ENCODE results near the gene CCSER2. TPM values are rescaled to one million over a fixed set of nuclear protein-coding genes. Genes with fewer than 3 reads are reported as not detected.

The CCSER2 gene
- total RNA-seq, 5 donors from 2014 or later (not counting 1 experiment from before 2014, with no cell fraction given) = 109 to 137 (median 115) TPM

DNA sequence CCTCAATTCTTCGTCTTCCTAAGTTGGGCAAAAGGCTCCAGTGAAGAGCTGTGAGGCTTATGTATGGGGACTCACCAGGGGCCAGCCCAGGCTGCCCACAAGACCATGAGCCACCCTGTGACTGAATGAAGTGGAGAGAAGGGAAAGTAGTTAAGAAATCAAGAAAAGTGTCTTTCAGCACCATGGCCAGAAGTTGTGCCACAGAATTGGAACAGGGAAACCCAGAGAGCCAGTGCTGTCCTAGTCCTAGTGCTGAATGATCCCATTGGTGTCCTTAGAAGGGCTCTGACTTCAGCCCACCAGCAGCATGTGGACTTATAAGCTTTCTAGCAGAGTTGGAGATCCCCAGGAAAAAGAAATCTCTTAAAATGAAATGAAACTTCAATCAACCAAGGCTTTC lies 37.0 kb upstream of the CCSER2 start:
- Mint-ChIP-seq H3K4me3 (no peak overlapping the region), H3K4me1 (peaks cover 7 to 8% (median 7%) of the 10 kb centered on the region in 3 donors), H3K27ac (no peak overlapping the region), H3K27me3 (peaks cover 0 to 8% of the 10 kb centered on the region in 2 donors), H3K36me3 (no peaks in the 10 kb centered on the region), H3K9me3 (no peaks in the 10 kb centered on the region)
- POLR2A ChIA-PET = no interaction called here
- Histone ChIP-seq H3K4me1 (ENCODE audit: control insufficient read depth in 1 of 2, extremely low read depth in 1 of 2, insufficient read depth in 2 of 2, low read length in 2 of 2) (no peaks in the 10 kb centered on the region), H3K27me3 (replicated peaks in 1 of 2; ENCODE audit: control insufficient read depth in 2 of 2, extremely low read depth in 1 of 2, insufficient read depth in 2 of 2, low read length in 1 of 2) (peaks cover 0 to 2% of the 10 kb centered on the region in 2 experiments), H3K27ac (ENCODE audit: low read length) (no peak overlapping the region), H3K36me3 (ENCODE audit: control insufficient read depth in 2 of 2, extremely low read depth in 1 of 2, insufficient read depth in 1 of 2, low read length in 1 of 2) (no peaks in the 10 kb centered on the region), H3K4me3 (ENCODE audit: control insufficient read depth in 1 of 2, extremely low read depth in 1 of 2, low read length in 1 of 2) (no peak overlapping the region), H3K9me3 (no peaks in the 10 kb centered on the region)
- no CpG with 5 or more reads among the region's 1 CpG for WGBS (ENCODE audit: insufficient coverage)
- ATAC-seq (replicated peaks in 1 of 4) = no peak
- CTCF ChIA-PET = interaction anchor here (0.6 to 1.0 kb wide), 2 partner anchors 38 to 244 kb away, joined by 3 read pairs; no protein-coding TSS in a partner anchor
- DNase-seq = no peak

DNA sequence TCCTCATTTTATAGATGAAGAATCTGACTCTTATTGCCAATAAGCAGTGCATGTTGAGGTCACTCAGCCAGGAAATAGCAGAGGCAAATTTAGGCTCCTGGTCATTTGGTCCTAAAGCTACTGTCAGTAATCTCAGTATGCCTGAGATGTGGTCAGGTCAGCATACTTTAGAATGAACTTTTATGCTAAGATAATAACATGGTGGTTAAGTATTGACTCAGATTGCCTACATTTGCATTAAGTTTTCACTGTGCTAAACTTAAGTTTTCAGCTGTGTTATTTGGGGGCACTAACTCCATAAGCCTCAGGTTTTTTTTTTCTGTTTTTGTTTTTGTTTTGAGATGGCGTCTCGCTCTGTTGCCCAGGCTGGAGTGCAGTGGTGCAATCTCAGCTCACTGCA lies 35.9 kb upstream of the CCSER2 start:
- no peaks in the 10 kb centered on the region for H3K9me3 ChIP-seq
- no peaks in the 10 kb centered on the region for H3K36me3 Mint-ChIP-seq

DNA sequence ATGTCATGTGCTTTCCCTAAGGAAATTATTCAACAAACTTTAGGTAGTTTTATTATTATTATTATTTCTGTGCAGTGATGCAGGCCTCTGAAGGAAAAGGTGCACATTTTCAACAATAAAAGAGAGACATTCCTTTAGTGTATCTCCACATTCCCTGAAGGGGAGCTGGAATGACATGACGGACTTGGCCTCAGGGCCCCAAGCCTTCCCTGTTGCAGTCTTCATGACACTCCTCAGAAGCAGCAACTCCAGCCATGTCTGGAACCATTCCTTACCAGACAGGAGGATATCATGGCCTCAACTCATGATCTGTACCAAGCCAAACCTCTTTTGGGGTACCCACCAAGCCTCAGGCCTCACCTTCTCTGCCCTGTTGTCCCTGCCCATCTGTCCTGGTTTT lies 35.2 kb upstream of the CCSER2 start:
- peaks cover 7 to 8% (median 7%) of the 10 kb centered on the region in 3 donors for H3K4me1 Mint-ChIP-seq
- peaks cover 0 to 4% of the 10 kb centered on the region in 2 donors for H3K27me3 Mint-ChIP-seq
- no peaks in the 10 kb centered on the region for H3K4me1 ChIP-seq (ENCODE audit: control insufficient read depth in 1 of 2, extremely low read depth in 1 of 2, insufficient read depth in 2 of 2, low read length in 2 of 2)
- ChIA-PET CTCF (interaction anchor here in 1 of 2 donors (0.8 kb wide), 1 partner anchor 96 kb away, joined by 4 read pairs; no protein-coding TSS in a partner anchor), POLR2A (interaction anchor here in 1 of 2 donors (0.6 kb wide), 1 partner anchor 122 kb away, joined by 3 read pairs; no protein-coding TSS in a partner anchor)
- no peaks in the 10 kb centered on the region for H3K9me3 Mint-ChIP-seq
- H3K27me3 ChIP-seq (replicated peaks in 1 of 2; ENCODE audit: control insufficient read depth in 2 of 2, extremely low read depth in 1 of 2, insufficient read depth in 2 of 2, low read length in 1 of 2) = peaks cover 0 to 2% of the 10 kb centered on the region in 2 experiments
- H3K9me3 ChIP-seq = no peaks in the 10 kb centered on the region
- H3K36me3 Mint-ChIP-seq = no peaks in the 10 kb centered on the region
- H3K27ac ChIP-seq (ENCODE audit: low read length) = no peak overlapping the region
- no peaks in the 10 kb centered on the region for H3K36me3 ChIP-seq (ENCODE audit: control insufficient read depth in 2 of 2, extremely low read depth in 1 of 2, insufficient read depth in 1 of 2, low read length in 1 of 2)
- DNase-seq = no peak
- peak overlapping the region in 1 of 2 donors; percentile 55 for H3K27ac Mint-ChIP-seq
- no peak for ATAC-seq (replicated peaks in 1 of 4)
- no peak overlapping the region for H3K4me3 ChIP-seq (ENCODE audit: control insufficient read depth in 1 of 2, extremely low read depth in 1 of 2, low read length in 1 of 2)
- no peak overlapping the region for H3K4me3 Mint-ChIP-seq
- no CpG with 5 or more reads among the region's 1 CpG for WGBS (ENCODE audit: insufficient coverage)

More for the DNA sequence above, 35.9 kb upstream of the CCSER2 start:
- no peak overlapping the region for H3K4me3 ChIP-seq (ENCODE audit: control insufficient read depth in 1 of 2, extremely low read depth in 1 of 2, low read length in 1 of 2)
- POLR2A ChIA-PET = no interaction called here
- ATAC-seq (replicated peaks in 1 of 4) (no peak), DNase-seq (no peak)
- Mint-ChIP-seq H3K9me3 (no peaks in the 10 kb centered on the region), H3K27me3 (peaks cover 0 to 7% of the 10 kb centered on the region in 2 donors), H3K4me1 (peaks cover 7 to 8% (median 7%) of the 10 kb centered on the region in 3 donors), H3K27ac (no peak overlapping the region), H3K4me3 (no peak overlapping the region)
- WGBS (ENCODE audit: insufficient coverage) = no CpG with 5 or more reads among the region's 2 CpGs
- no peaks in the 10 kb centered on the region for H3K4me1 ChIP-seq (ENCODE audit: control insufficient read depth in 1 of 2, extremely low read depth in 1 of 2, insufficient read depth in 2 of 2, low read length in 2 of 2)
- CTCF ChIA-PET = interaction anchor here (0.8 to 1.0 kb wide), 2 partner anchors 37 to 96 kb away, joined by 3 to 4 read pairs; no protein-coding TSS in a partner anchor
- H3K27ac ChIP-seq (ENCODE audit: low read length) = no peak overlapping the region
- H3K36me3 ChIP-seq (ENCODE audit: control insufficient read depth in 2 of 2, extremely low read depth in 1 of 2, insufficient read depth in 1 of 2, low read length in 1 of 2) = no peaks in the 10 kb centered on the region
- H3K27me3 ChIP-seq (replicated peaks in 1 of 2; ENCODE audit: control insufficient read depth in 2 of 2, extremely low read depth in 1 of 2, insufficient read depth in 2 of 2, low read length in 1 of 2) = peaks cover 0 to 2% of the 10 kb centered on the region in 2 experiments

DNA sequence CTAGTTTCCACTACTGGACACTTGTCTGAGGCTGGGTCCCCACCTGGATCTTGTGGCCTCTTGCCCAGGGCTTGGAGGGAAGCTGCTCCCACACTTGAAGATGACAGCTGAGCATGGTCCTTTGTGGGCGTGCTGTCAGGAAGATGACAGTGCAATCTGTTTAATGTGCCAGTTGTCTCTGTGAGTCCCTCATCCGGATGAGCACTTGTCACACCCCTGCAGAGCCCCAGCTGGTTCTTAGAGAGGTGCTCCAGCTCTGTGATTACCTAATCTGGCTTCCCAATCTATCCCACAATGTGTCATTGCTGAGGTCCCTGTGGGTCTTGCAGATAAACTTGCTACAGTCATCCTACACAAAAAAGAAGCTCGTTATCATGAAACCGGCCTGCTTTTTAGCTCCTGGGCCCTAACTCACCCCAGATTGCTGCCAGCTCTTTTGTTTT lies 34.8 kb upstream of the CCSER2 start:
- 33% methylated on average over 4 of the region's 4 CpGs for WGBS (ENCODE audit: insufficient coverage)
- Mint-ChIP-seq H3K4me3 (no peak overlapping the region), H3K9me3 (no peaks in the 10 kb centered on the region), H3K27me3 (peaks cover 4% of the 10 kb centered on the region in 2 donors), H3K27ac (peak overlapping the region in 1 of 2 donors; percentile 55), H3K4me1 (peaks cover 7 to 8% (median 7%) of the 10 kb centered on the region in 3 donors), H3K36me3 (no peaks in the 10 kb centered on the region)
- ATAC-seq (replicated peaks in 1 of 4) = peak in 2 of 4 experiments; percentile 35 to 47
- DNase-seq = no peak
- Histone ChIP-seq H3K9me3 (no peaks in the 10 kb centered on the region), H3K4me1 (ENCODE audit: control insufficient read depth in 1 of 2, extremely low read depth in 1 of 2, insufficient read depth in 2 of 2, low read length in 2 of 2) (no peaks in the 10 kb centered on the region), H3K4me3 (ENCODE audit: control insufficient read depth in 1 of 2, extremely low read depth in 1 of 2, low read length in 1 of 2) (no peak overlapping the region), H3K27ac (ENCODE audit: low read length) (no peak overlapping the region), H3K27me3 (replicated peaks in 1 of 2; ENCODE audit: control insufficient read depth in 2 of 2, extremely low read depth in 1 of 2, insufficient read depth in 2 of 2, low read length in 1 of 2) (peaks cover 0 to 5% of the 10 kb centered on the region in 2 experiments), H3K36me3 (ENCODE audit: control insufficient read depth in 2 of 2, extremely low read depth in 1 of 2, insufficient read depth in 1 of 2, low read length in 1 of 2) (no peaks in the 10 kb centered on the region)
- CTCF ChIA-PET = no interaction called here
- POLR2A ChIA-PET = interaction anchor here in 1 of 2 donors (0.6 kb wide), 1 partner anchor 121 kb away, joined by 3 read pairs; no protein-coding TSS in a partner anchor

DNA sequence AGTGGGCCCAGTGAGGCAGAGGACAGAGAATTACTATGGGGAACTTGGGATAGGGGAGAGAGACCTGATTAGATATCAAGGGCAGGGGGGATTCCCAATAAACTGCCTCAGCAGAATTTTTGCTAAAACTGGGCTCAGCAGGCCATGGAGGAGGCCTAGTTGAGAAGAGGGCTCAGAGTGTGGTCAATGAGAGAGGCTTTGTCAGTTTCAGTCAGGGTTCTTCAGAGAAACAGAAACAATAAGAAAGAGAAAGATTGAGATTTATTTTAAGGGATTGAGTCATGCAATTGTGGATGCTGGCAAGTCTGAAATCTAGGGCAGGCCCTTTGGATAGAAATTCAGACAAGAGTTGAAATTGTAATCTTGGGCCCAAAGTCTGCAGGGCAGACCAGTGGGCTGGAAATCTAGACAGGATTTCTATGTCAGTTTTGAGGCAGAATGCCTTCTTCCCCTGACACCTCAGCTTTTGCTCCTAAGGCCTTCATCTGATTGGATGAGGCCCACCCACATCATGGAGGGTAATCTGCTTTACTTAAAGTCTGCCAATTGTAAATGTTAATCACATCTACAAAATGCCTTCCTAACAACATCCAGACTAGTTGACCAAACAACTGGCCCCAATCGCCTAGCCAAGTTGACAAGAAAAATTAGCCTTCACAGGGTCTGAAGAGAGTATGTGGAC lies 33.5 kb upstream of the CCSER2 start:
- Mint-ChIP-seq H3K4me3 (no peak overlapping the region), H3K9me3 (no peaks in the 10 kb centered on the region), H3K27me3 (peaks cover 6 to 9% of the 10 kb centered on the region in 2 donors), H3K4me1 (peaks cover 7 to 8% (median 7%) of the 10 kb centered on the region in 3 donors), H3K36me3 (no peaks in the 10 kb centered on the region), H3K27ac (no peak overlapping the region)
- no peaks in the 10 kb centered on the region for H3K36me3 ChIP-seq (ENCODE audit: control insufficient read depth in 2 of 2, extremely low read depth in 1 of 2, insufficient read depth in 1 of 2, low read length in 1 of 2)
- ChIA-PET CTCF (no interaction called here), POLR2A (no interaction called here)
- H3K27me3 ChIP-seq (replicated peaks in 1 of 2; ENCODE audit: control insufficient read depth in 2 of 2, extremely low read depth in 1 of 2, insufficient read depth in 2 of 2, low read length in 1 of 2) = peaks cover 0 to 9% of the 10 kb centered on the region in 2 experiments
- H3K27ac ChIP-seq (ENCODE audit: low read length) = no peak overlapping the region
- DNase-seq (no peak), ATAC-seq (replicated peaks in 1 of 4) (no peak)
- no peak overlapping the region for H3K4me3 ChIP-seq (ENCODE audit: control insufficient read depth in 1 of 2, extremely low read depth in 1 of 2, low read length in 1 of 2)
- H3K4me1 ChIP-seq (ENCODE audit: control insufficient read depth in 1 of 2, extremely low read depth in 1 of 2, insufficient read depth in 2 of 2, low read length in 2 of 2) = no peaks in the 10 kb centered on the region
- WGBS (ENCODE audit: insufficient coverage) = no CpG with 5 or more reads among the region's 1 CpG
- no peaks in the 10 kb centered on the region for H3K9me3 ChIP-seq

DNA sequence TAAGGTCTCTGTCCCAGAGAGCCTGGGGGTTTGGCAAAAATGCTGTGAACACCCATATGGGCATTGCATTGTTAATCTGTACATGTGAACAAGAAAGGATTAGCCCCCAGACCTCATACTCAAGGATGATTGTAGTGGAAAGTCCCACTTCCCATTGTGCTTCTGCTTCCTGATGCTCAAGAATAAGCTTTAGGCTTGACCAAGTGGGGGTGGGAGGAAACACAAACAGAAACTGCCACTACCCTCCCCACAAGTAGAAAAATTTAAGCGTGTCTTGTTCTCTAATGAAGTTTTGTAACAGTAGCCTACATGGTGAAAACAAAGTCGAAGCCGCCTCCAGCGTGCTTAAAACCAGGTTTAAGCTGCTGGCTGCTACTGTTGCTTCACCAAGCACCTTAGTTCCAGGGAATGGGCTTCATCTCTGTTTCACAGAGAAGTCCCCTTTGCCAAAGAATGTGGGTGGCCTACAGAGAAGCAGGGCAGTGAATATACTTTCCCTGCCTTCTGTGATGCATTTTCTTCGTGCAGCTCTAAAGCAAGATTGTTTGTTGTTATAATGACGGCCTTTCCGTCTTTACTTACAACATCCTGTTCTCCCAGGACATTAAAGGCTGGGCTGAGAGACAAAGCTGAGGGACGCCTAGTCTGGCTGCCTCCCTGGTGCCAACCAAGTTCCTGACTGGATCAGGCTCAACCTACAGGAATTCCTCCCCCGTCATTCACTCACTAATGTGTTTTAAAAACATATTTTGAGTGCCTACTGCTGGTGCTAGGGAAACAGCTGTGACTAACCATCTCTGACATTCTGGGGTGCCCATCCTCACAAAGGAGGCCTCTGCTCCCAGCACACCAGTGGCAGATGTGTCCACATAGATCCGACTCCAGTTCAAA lies 32.1 kb upstream of the CCSER2 start:
- Mint-ChIP-seq H3K27ac (no peak overlapping the region), H3K4me1 (peaks cover 7 to 8% (median 7%) of the 10 kb centered on the region in 3 donors), H3K9me3 (no peaks in the 10 kb centered on the region), H3K27me3 (peaks cover 6 to 9% of the 10 kb centered on the region in 2 donors), H3K36me3 (no peaks in the 10 kb centered on the region), H3K4me3 (no peak overlapping the region)
- no peak for DNase-seq
- no peak overlapping the region for H3K4me3 ChIP-seq (ENCODE audit: control insufficient read depth in 1 of 2, extremely low read depth in 1 of 2, low read length in 1 of 2)
- H3K27me3 ChIP-seq (replicated peaks in 1 of 2; ENCODE audit: control insufficient read depth in 2 of 2, extremely low read depth in 1 of 2, insufficient read depth in 2 of 2, low read length in 1 of 2) = peaks cover 0 to 9% of the 10 kb centered on the region in 2 experiments
- ATAC-seq (replicated peaks in 1 of 4) = no peak
- CTCF ChIA-PET = no interaction called here
- no peaks in the 10 kb centered on the region for H3K4me1 ChIP-seq (ENCODE audit: control insufficient read depth in 1 of 2, extremely low read depth in 1 of 2, insufficient read depth in 2 of 2, low read length in 2 of 2)
- H3K36me3 ChIP-seq (ENCODE audit: control insufficient read depth in 2 of 2, extremely low read depth in 1 of 2, insufficient read depth in 1 of 2, low read length in 1 of 2) = no peaks in the 10 kb centered on the region
- no peaks in the 10 kb centered on the region for H3K9me3 ChIP-seq
- no peak overlapping the region for H3K27ac ChIP-seq (ENCODE audit: low read length)
- POLR2A ChIA-PET = no interaction called here
- 97% methylated on average over 6 of the region's 10 CpGs for WGBS (ENCODE audit: insufficient coverage)

Measured in T-cell (primary cell).